Body of pancreas (tissue), 4 donors: Measurements from ENCODE around the gene VEZT.

ENCODE experiments used
- POLR2A ChIP-seq, 3 donors: fragments of 450-650 bp; IDR thresholded peaks; one replicate each; pipeline ENCODE4 v1.6.1; 2016; ENCODE audit warnings: antibody characterized with exemption in 3 of 3, mild to moderate bottlenecking in 2 of 3
- TF ChIP-seq, protein P1 (sequence below), 7 experiments: fragments of 450-650 bp in 4 of 7; fragments of 200-600 bp in 3 of 7; sonication (generic) in 3 of 7; IDR thresholded peaks; one replicate each; pipeline ENCODE4 v1.5.1; 2016 to 2019; ENCODE audit warnings: antibody characterized with exemption in 7 of 7

DNA sequence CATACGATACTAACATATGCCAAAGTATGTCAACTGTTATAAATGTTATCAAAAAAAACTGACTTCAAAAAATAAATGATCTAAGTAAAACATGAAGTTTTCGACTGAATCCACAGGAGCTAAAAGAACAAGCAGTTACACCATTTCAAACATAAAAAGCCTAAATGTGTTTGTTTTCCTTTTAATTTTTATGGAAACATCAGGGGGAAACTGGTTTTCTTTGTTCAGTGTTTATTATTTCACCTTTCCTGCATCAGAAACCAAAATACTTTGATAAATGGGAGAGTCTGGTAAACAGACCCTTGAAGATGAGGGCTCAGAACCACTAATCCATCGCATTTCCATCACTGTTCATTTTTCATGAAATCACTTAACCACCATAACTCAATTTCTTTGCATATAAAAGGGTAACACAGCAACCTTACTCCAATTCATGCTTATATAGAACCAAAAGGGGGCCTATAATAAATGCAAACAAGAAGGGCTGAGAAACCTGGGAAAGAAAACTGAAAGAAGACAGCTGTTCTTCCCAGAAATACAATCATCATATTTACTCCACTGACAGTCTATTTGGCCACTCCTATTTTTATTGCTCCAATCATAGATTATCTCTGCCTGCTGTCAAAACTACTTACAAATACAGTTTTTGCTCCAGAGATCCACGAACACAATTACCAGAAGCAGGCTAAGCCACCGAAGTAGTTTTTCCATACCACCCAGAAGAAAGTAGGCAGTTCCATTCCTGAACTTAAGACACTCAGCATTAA lies 17.3 kb upstream of the VEZT start:
- TF ChIP-seq, protein P1, sequence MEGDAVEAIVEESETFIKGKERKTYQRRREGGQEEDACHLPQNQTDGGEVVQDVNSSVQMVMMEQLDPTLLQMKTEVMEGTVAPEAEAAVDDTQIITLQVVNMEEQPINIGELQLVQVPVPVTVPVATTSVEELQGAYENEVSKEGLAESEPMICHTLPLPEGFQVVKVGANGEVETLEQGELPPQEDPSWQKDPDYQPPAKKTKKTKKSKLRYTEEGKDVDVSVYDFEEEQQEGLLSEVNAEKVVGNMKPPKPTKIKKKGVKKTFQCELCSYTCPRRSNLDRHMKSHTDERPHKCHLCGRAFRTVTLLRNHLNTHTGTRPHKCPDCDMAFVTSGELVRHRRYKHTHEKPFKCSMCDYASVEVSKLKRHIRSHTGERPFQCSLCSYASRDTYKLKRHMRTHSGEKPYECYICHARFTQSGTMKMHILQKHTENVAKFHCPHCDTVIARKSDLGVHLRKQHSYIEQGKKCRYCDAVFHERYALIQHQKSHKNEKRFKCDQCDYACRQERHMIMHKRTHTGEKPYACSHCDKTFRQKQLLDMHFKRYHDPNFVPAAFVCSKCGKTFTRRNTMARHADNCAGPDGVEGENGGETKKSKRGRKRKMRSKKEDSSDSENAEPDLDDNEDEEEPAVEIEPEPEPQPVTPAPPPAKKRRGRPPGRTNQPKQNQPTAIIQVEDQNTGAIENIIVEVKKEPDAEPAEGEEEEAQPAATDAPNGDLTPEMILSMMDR (IDR thresholded peaks at IDR 0.05), result no peak
- no peak for TF ChIP-seq POLR2A (IDR thresholded peaks at IDR 0.05)
